Vagina (tissue), 2 donors: ENCODE measurements around the gene FBLN1. TPM values are rescaled to one million over a fixed set of nuclear protein-coding genes. Genes with fewer than 3 reads are reported as not detected.

Experiments
- DNase-seq, 2 donors: peaks; one replicate each; pipeline ENCODE4 v3.0.0-alpha.2; 2017; ENCODE audit errors: extremely low spot score in 2 of 2
- H3K27ac ChIP-seq: fragments of 200-600 bp; sonication (generic); one replicate; pipeline ENCODE4 v1.5.1; 2019
- H3K27me3 ChIP-seq: fragments of 200-600 bp; sonication (generic); one replicate; pipeline ENCODE4 v1.5.1; 2019
- H3K36me3 ChIP-seq, 2 donors: fragments of 200-600 bp; sonication (generic); one replicate each; pipeline ENCODE4 v1.5.1; 2017 to 2019
- H3K4me1 ChIP-seq: fragments of 200-600 bp; sonication (generic); one replicate; pipeline ENCODE4 v1.5.1; 2019
- H3K4me3 ChIP-seq, 2 donors: fragments of 200-600 bp; sonication (generic); 1 replicate in 1 of 2; 2 replicates in 1 of 2; pipeline ENCODE4 v1.5.1; 2016 to 2019
- H3K9me3 ChIP-seq: fragments of 200-600 bp; sonication (generic); one replicate; pipeline ENCODE4 v1.5.1; 2019
- POLR2A ChIP-seq, 2 donors: fragments of 450-650 bp; IDR thresholded peaks; one replicate each; pipeline ENCODE4 v1.6.1; 2017; ENCODE audit warnings: antibody characterized with exemption in 2 of 2, mild to moderate bottlenecking in 2 of 2, moderate library complexity in 2 of 2
- POLR2AphosphoS5 ChIP-seq, 2 donors: sonication (generic); formaldehyde crosslinking; IDR thresholded peaks; one replicate each; pipeline ENCODE4 v1.9.0; 2017; ENCODE audit warnings: antibody characterized with exemption in 2 of 2, mild to moderate bottlenecking in 2 of 2, low read depth in 1 of 2; ENCODE audit not compliant: insufficient read depth in 1 of 2
- intact Hi-C: fragments of 100-400 bp; cut with DNase I; formaldehyde crosslinking; loops from one replicate; pipeline ENCODE4 v1.15.1; 2023
- total RNA-seq: library from RNA; depleted of rRNA; stranded (reverse); fragments of >200 nt; gene quantifications from one replicate; pipeline ENCODE4 v1.2.3, GENCODE V29; 2016
- TF ChIP-seq, protein P1 (sequence below), 3 experiments: fragments of 450-650 bp in 2 of 3; fragments of 200-600 bp in 1 of 3; sonication (generic) in 1 of 3; IDR thresholded peaks; one replicate each; pipeline ENCODE4 v1.5.1; 2017 to 2019; ENCODE audit warnings: antibody characterized with exemption in 3 of 3, mild to moderate bottlenecking in 2 of 3, moderate library complexity in 2 of 3

FBLN1 gene
- total RNA-seq, 1 donor from 2014 or later, result 1,019 TPM

DNA sequence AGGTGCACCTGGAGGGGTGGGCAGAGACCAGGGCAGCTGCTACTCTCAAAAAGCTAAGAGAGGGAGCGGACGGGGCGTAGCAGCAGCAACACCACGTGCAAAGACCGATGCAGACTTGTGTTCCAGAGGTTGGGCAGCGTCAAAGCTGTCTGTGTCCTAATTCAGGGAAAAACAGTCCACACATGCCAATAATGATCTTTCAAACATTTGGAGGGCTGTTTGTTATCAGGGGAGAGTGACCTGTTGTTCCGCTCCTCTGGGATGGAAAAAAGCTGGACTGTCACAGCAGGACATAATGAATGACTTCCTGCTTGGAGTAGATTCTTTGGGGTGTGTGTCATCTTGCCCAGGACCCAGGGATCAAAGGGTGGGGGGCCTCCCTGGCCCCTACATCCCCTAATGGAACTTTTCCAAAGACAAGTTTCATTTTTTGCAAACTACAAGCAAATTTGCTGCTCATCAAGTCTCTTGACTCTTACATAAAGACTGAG lies 6.2 kb upstream of the FBLN1 start:
- Histone ChIP-seq H3K27me3 (no peaks in the 10 kb centered on the region), H3K36me3 (no peaks in the 10 kb centered on the region), H3K4me1 (peaks cover 60% of the 10 kb centered on the region), H3K9me3 (no peaks in the 10 kb centered on the region), H3K4me3 (no peak overlapping the region), H3K27ac (peak overlapping the region; percentile 92)
- TF ChIP-seq POLR2AphosphoS5 (IDR thresholded peaks at IDR 0.05; ENCODE audit: insufficient read depth in 1 of 2, low read depth in 1 of 2) (peak in 1 of 2 donors; percentile 23), POLR2A (IDR thresholded peaks at IDR 0.05) (no peak)
- TF ChIP-seq, protein P1, sequence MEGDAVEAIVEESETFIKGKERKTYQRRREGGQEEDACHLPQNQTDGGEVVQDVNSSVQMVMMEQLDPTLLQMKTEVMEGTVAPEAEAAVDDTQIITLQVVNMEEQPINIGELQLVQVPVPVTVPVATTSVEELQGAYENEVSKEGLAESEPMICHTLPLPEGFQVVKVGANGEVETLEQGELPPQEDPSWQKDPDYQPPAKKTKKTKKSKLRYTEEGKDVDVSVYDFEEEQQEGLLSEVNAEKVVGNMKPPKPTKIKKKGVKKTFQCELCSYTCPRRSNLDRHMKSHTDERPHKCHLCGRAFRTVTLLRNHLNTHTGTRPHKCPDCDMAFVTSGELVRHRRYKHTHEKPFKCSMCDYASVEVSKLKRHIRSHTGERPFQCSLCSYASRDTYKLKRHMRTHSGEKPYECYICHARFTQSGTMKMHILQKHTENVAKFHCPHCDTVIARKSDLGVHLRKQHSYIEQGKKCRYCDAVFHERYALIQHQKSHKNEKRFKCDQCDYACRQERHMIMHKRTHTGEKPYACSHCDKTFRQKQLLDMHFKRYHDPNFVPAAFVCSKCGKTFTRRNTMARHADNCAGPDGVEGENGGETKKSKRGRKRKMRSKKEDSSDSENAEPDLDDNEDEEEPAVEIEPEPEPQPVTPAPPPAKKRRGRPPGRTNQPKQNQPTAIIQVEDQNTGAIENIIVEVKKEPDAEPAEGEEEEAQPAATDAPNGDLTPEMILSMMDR (IDR thresholded peaks at IDR 0.05), result no peak
- intact Hi-C loops, result no loop called here
- peak in 1 of 2 donors; percentile 87 for DNase-seq

DNA sequence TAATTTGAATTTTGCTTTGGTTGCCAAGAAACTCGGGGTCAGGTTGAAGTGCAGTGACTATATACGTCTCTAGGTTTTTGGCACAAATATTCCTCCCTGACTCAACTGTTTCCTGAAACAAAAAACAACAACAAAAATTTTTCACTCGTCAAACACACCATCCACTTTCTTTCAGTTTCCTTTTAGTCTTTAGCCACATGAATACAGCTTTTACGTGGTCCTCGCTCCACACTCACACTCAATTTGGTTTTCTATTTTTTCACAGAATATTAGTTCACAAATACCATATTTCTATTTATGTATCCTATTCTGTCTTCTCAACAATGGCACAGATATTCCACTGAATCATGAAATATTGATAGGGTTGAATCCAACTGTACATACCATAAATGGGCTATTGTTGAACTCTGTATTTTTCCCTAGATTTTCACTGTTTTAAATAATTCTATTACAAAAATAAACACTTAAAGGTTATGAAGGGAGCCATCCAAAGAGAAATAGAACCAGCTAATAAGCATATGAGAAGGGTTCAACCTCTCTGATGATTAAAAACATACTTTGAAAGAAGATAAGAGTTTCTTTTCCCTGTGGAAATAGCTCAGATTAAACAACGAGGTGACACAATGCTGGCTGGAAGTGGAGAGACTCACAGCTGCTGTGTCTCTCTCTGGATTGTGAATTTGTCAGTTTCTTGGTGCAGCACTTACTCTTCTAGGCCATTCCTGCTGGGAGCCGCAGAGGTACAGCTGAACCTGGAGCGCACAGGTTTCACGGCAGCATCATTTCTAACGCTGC lies 5.1 kb upstream of the FBLN1 start:
- Histone ChIP-seq H3K36me3 (no peaks in the 10 kb centered on the region), H3K27ac (peak overlapping the region; percentile 92), H3K4me3 (no peak overlapping the region), H3K27me3 (no peaks in the 10 kb centered on the region), H3K4me1 (peaks cover 58% of the 10 kb centered on the region), H3K9me3 (no peaks in the 10 kb centered on the region)
- TF ChIP-seq, protein P1 (IDR thresholded peaks at IDR 0.05), result no peak
- peak in 1 of 2 donors; percentile 33 for TF ChIP-seq POLR2AphosphoS5 (IDR thresholded peaks at IDR 0.05; ENCODE audit: insufficient read depth in 1 of 2, low read depth in 1 of 2)
- intact Hi-C loops, result no loop called here
- DNase-seq, result no peak

DNA sequence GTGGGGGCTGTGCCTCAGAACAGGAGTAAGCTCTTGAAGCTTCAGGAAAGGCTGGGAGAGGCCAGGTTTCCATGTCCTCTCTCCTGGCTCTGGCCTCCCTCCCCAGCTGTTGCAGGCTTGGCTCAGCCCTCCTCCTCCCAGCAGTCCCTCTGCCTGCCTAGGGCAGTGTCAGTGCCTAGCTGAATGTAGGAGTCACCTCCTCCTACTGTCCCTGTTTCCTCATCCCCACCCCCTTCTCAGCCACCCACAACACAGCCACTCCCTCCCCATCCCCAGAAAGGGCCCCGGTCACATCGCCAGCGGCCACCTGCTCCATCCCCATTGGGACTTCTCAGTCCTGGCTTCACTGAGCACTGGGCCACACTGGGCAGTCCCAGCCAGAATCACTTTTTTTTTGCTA lies 2.9 kb upstream of the FBLN1 start:
- H3K27me3 ChIP-seq, result no peaks in the 10 kb centered on the region
- peak overlapping the region; percentile 92 for H3K27ac ChIP-seq
- no peak overlapping the region for H3K4me3 ChIP-seq
- H3K4me1 ChIP-seq, result peaks cover 54% of the 10 kb centered on the region
- intact Hi-C loops, result loop anchor here (5.0 kb wide), 1 partner anchor 47 kb away; no protein-coding TSS in a partner anchor
- TF ChIP-seq POLR2AphosphoS5 (IDR thresholded peaks at IDR 0.05; ENCODE audit: insufficient read depth in 1 of 2, low read depth in 1 of 2) (peak in 1 of 2 donors; percentile 45), POLR2A (IDR thresholded peaks at IDR 0.05) (no peak)
- DNase-seq, result no peak
- H3K36me3 ChIP-seq, result no peaks in the 10 kb centered on the region
- no peaks in the 10 kb centered on the region for H3K9me3 ChIP-seq

DNA sequence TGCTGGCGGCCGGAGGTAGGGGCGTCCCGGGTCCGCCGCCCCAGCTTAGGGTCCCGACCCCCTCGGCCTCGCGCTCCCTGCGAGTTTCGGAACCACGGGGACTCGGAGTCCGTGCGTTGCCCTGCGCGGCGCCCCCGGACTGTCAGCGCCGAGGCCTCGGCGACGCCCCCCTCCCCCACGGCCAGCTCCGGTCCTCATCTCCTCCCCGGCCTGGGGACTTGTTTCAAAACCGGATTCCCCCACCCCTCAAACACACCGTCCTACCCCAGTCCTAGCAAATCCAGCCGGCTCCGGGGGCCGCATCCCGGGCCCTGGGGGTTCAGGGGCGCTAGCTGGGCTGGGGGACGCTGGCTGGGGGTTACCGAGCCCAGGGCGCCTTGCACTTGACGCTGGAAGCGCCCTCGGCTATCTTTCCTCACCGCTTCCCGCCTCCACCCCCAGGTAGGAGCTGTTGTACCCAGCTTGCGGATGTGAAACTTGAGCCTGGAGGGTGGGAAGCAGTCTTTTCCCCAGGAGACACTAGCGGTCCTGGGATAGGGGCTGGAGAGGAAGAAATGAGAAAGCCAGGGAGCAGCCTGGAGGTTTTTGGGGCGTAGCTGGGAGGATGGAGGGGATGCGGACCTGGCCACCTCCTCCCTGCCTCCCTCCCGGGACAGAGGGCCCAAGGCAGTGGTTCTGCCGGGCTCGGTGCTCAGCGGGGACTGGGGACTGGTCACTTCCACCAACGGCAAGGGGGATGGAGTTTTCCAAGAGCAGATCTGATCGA lies 550 bp downstream of the FBLN1 start:
- Histone ChIP-seq H3K27me3 (no peaks in the 10 kb centered on the region), H3K9me3 (no peaks in the 10 kb centered on the region), H3K4me3 (peak overlapping the region; percentile 75 to 82), H3K27ac (peak overlapping the region; percentile 92), H3K4me1 (peaks cover 72% of the 10 kb centered on the region), H3K36me3 (no peaks in the 10 kb centered on the region)
- TF ChIP-seq POLR2A (IDR thresholded peaks at IDR 0.05) (no peak), POLR2AphosphoS5 (IDR thresholded peaks at IDR 0.05; ENCODE audit: insufficient read depth in 1 of 2, low read depth in 1 of 2) (peak in 1 of 2 donors; percentile 16)
- no peak for DNase-seq
- intact Hi-C loops, result loop anchor here (5.0 kb wide), 1 partner anchor 51 kb away; no protein-coding TSS in a partner anchor

DNA sequence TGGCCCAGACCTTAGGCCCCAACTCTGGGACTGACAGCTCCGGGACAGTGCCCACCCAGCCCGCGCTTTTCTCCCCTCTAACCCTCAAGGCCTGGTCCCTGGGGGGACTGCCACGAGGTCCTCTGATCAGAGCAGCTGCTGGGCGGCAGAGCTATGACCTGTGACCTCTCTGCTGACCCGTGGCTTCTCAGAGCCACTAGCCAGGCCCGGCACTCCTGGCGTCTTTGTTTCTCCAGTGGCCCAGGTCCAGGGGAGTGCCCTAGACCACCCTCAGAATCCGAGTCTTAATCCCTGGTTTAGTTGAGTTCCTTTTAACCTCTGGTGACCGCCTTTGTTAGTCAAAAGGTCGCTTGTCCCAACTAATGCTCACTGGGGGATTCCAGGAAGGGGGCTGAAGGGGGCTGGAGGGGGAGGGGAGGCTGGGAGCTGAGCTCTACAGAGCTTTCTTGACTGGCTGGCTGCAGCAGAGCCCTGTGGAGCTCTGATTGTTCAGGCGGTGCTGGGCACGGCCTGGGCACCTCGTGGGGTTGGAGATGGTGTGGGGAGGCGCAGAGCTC lies 1.2 kb downstream of the FBLN1 start:
- Histone ChIP-seq H3K36me3 (no peaks in the 10 kb centered on the region), H3K27me3 (no peaks in the 10 kb centered on the region), H3K9me3 (no peaks in the 10 kb centered on the region), H3K4me3 (peak overlapping the region; percentile 75 to 82), H3K27ac (peak overlapping the region; percentile 92), H3K4me1 (peaks cover 72% of the 10 kb centered on the region)
- intact Hi-C loops, result loop anchor here (5.0 kb wide), 1 partner anchor 52 kb away; no protein-coding TSS in a partner anchor
- no peak for DNase-seq
- TF ChIP-seq POLR2AphosphoS5 (IDR thresholded peaks at IDR 0.05; ENCODE audit: insufficient read depth in 1 of 2, low read depth in 1 of 2) (no peak), POLR2A (IDR thresholded peaks at IDR 0.05) (no peak)
- TF ChIP-seq, protein P1 (IDR thresholded peaks at IDR 0.05), result no peak
